ENCODE results near the gene RBM38.

- TF ChIP-seq, protein P1, sequence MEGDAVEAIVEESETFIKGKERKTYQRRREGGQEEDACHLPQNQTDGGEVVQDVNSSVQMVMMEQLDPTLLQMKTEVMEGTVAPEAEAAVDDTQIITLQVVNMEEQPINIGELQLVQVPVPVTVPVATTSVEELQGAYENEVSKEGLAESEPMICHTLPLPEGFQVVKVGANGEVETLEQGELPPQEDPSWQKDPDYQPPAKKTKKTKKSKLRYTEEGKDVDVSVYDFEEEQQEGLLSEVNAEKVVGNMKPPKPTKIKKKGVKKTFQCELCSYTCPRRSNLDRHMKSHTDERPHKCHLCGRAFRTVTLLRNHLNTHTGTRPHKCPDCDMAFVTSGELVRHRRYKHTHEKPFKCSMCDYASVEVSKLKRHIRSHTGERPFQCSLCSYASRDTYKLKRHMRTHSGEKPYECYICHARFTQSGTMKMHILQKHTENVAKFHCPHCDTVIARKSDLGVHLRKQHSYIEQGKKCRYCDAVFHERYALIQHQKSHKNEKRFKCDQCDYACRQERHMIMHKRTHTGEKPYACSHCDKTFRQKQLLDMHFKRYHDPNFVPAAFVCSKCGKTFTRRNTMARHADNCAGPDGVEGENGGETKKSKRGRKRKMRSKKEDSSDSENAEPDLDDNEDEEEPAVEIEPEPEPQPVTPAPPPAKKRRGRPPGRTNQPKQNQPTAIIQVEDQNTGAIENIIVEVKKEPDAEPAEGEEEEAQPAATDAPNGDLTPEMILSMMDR (conservative IDR thresholded peaks at IDR 0.05; ENCODE audit: low read depth, low read length), result no peak
- no peak for TF ChIP-seq EZH2 (IDR thresholded peaks at IDR 0.05; ENCODE audit: borderline replicate concordance, low read depth, low read length, poor library complexity, severe bottlenecking)
Measured at GRCh38 chr20:57407541-57407956, 16.4 kb downstream of the RBM38 start.

Measured in A673 (cell line).